Astrocyte of the spinal cord (primary cell): ENCODE data around the gene RAB25.
"Not testable (repeated sequence)": the region's sequence is repeated elsewhere in the genome, so short reads cannot be mapped to it uniquely, and the experiment has no call there.

ENCODE experiments used
- DNase-seq: peaks from one replicate; pipeline ENCODE4 v3.0.0; 2011; ENCODE audit warnings: low read depth, low spot score
- H3K4me3 ChIP-seq: 2 replicates; pipeline ENCODE4 v1.5.1; 2011; ENCODE audit warnings: low read depth, mild to moderate bottlenecking, low read length, moderate library complexity
- in situ Hi-C: cut with HindIII; loops from 2 replicates; pipeline ENCODE4 v1.10.0; 2017; ENCODE audit warnings: low sequenced_read_pairs
- TF ChIP-seq, protein P1 (sequence below): IDR thresholded peaks from 2 replicates; pipeline ENCODE4 v1.5.1; 2012; ENCODE audit warnings: low read depth, mild to moderate bottlenecking, low read length, inconsistent platforms

The RAB25 gene

DNA sequence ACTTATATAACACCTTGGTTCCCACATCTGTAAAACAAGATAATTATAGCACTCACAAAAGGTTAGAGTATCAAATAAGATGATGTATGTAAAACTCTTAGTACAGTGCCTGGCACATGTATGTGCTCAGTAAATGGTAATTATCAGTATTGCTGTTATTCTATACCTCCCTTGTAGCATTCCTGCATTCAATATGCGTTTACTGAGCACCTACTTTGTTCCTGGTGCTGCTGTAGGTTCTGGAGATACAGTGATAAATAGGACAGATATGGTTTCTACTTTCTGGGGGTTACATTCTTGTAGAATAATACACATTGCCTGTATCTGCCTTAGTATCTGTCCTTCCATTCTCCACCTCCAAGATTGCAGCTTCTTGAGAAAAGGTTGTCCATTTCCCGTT, 39.0 kb upstream of the RAB25 start:
- TF ChIP-seq, protein P1, sequence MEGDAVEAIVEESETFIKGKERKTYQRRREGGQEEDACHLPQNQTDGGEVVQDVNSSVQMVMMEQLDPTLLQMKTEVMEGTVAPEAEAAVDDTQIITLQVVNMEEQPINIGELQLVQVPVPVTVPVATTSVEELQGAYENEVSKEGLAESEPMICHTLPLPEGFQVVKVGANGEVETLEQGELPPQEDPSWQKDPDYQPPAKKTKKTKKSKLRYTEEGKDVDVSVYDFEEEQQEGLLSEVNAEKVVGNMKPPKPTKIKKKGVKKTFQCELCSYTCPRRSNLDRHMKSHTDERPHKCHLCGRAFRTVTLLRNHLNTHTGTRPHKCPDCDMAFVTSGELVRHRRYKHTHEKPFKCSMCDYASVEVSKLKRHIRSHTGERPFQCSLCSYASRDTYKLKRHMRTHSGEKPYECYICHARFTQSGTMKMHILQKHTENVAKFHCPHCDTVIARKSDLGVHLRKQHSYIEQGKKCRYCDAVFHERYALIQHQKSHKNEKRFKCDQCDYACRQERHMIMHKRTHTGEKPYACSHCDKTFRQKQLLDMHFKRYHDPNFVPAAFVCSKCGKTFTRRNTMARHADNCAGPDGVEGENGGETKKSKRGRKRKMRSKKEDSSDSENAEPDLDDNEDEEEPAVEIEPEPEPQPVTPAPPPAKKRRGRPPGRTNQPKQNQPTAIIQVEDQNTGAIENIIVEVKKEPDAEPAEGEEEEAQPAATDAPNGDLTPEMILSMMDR, result no peak
- H3K4me3 ChIP-seq, result no peak overlapping the region
- DNase-seq, result no peak
- in situ Hi-C loops, result no loop called here

DNA sequence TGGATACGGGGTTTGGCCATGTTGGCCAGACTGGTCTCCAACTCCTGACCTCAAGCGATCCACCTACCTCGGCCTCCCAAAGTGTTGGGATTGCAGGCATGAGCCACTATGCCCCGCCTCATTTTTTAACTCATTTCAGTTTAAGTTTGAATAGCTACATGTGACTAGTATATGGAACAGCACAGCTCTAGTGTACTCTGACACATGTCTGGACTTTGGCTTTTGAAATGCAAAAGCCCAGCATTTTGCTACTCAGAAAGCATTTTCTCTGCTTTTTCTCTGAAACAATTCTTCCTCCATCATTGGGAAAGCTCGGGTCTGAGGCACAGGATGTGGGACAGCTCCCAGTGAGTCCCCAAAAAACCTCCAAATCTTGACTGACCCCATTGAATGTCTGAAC, 36.2 kb upstream of the RAB25 start:
- in situ Hi-C loops, result no loop called here
- H3K4me3 ChIP-seq, result no peak overlapping the region
- no peak for DNase-seq
- TF ChIP-seq, protein P1, result no peak

DNA sequence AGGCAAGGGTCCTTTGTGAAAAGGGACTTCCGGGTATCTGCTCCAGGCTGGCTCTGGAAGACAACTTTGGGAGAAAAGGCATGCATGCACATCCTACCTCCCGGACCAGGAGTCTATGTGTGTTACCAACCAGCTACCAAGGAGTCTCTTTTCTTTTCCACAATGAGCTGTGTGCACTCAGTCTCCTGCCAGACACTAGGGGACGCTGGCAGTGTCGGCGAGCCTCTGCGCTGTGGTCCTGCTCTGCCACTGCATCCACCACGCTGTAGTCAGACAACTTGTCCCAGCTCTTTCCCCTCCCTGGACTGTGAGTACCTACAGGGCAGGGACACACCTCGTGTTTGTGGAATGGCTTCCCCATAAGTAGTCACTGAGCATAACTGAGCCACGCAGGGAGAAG, 35.1 kb upstream of the RAB25 start:
- peak; percentile 51 for DNase-seq
- no peak overlapping the region for H3K4me3 ChIP-seq
- TF ChIP-seq, protein P1, result peak; percentile 88
- in situ Hi-C loops, result no loop called here

DNA sequence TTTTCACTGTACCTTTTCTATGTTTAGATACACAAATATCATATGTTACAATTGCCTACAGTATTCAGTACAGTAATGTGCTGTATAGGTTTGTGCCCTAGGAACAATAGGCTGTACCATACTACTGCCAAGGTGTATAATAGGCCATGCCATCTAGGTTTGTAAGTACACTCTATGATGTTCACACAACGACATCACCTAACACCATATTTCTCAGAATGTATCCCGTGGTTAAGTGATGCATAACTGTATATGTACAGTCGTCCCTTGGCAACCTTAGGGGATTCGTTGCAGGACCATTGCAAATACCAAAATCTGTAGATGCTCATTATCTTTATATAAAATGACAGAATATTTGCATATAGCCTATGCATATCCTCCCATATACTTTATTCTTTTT, 34.4 kb upstream of the RAB25 start:
- no peak for DNase-seq
- TF ChIP-seq, protein P1, result no peak
- H3K4me3 ChIP-seq, result no peak overlapping the region
- in situ Hi-C loops, result no loop called here

DNA sequence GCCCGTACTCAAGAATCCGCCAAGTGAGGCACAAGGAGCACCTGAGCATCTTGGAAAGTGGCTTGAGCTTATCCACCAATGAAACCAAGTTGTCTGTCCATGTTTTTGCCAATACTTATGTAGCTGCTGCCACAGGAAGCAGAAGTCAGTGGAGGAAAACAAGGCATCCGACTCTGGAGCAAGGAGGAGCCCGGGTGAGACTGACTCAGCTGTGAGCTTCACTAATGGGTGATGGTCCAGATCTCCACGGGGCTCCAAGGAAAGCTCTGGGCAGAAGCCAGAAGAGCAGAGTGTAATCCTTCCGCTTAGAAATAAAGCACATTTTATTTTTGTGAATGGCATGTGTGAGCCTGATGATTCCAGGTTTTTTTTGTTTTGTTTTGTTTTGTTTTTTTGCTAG, 27.9 kb upstream of the RAB25 start:
- in situ Hi-C loops, result no loop called here

DNA sequence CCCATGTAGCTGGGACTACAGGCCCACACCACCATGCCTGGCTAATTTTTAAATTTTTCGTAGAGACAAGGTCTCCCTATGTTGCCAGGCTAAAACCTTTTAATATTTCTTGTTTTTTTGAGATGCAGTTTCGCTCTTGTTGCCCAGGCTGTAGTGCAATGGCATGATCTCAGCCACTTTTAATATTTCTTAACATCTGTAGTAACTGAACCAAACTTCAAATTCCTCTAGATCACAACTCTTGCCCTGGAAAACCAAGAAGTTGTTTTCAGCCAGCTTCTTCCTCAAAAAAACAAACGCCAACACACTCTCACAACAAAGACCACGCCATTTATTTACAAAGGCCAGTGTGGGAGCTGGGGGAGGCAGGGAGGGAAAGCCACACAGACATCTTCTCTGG, 26.0 kb upstream of the RAB25 start:
- in situ Hi-C loops, H3K4me3 ChIP-seq, DNase-seq: not testable (repeated sequence)

More for the DNA sequence above, 27.9 kb upstream of the RAB25 start:
- TF ChIP-seq, protein P1, result no peak
- H3K4me3 ChIP-seq, result no peak overlapping the region
- peak; percentile 79 for DNase-seq

DNA sequence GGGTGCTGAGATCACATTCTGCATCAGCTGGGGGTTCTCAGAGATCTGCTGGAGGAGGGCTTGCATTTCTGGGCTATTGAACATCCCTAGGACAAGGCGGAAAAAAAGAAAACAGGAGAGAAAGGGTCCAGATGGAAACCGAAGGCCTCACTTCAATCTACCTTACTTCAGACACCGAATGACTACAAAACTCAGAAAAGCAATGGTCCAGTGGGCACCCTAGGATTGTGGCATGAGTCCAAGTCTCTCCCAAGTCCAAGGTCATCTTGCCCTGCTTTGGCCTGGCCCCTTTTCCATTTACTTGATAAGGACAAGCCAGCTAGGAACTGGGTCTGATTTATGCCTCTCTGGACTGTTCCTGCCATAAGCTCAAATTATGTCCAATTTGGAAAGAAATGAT, 18.1 kb upstream of the RAB25 start:
- no peak overlapping the region for H3K4me3 ChIP-seq
- no peak for DNase-seq
- TF ChIP-seq, protein P1, result no peak
- in situ Hi-C loops, result no loop called here
